ACHN (cell line): Measurements from ENCODE around the gene ELMOD2.
A peak's percentile ranks its signal among the peaks of the same experiment; 100 is the strongest.

Experiments
- DNase-seq: peaks from one replicate; pipeline ENCODE4 v3.0.0-alpha.2; 2015
- in situ Hi-C: cut with HindIII; loops from 2 replicates; pipeline ENCODE4 v1.10.0; 2017; ENCODE audit warnings: low sequenced_read_pairs, low pct_ligation_motif_present, low pct_unique_long_range_greater_than_20kb

The ELMOD2 gene

DNA sequence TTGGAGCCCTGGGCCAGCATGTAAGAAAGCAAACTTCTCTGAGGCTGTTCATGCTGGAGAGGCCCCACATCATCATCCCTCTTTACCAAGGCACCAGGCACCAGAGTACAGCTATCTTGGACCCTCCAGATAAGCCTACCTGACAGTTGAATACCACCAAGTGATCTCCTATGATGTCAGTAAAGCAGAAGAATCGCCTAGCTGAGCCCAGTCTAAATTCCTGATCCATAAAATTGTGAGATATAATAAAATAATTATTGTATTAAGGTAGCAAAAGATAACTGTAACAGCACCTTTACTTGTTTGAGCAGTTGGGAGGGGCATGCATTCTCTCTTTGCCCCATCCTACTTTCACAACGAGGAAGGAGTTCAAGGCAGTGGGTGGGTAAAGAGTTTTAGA lies 47.7 kb downstream of the ELMOD2 start:
- DNase-seq, result no peak
- in situ Hi-C loops, result no loop called here

GRCh38 chr4:140575489-140575888 lies 51.5 kb downstream of the ELMOD2 start:
- DNase-seq, result no peak
- in situ Hi-C loops, result no loop called here

GRCh38 chr4:140579278-140579677 lies 55.3 kb downstream of the ELMOD2 start:
- no peak for DNase-seq
- in situ Hi-C loops, result no loop called here

DNA sequence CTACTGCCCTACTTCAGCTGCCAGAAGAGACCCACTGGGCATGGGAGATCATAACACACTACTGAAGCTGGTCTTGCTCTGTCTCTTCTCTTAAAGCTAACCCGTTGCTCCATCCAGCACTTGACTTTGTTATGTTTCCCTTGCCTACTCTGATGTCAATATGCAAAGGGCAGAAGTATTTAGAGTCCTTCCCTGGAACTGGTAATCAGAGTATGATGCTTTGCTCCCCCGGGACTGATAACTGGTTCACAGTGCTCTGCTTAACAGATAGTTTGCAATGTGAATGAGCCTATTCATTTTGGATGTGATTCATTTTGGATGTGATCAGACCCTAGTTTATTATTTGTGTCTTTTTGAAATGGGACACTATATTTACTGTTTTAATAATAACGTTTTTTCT lies 57.1 kb downstream of the ELMOD2 start:
- in situ Hi-C loops, result no loop called here
- no peak for DNase-seq

DNA sequence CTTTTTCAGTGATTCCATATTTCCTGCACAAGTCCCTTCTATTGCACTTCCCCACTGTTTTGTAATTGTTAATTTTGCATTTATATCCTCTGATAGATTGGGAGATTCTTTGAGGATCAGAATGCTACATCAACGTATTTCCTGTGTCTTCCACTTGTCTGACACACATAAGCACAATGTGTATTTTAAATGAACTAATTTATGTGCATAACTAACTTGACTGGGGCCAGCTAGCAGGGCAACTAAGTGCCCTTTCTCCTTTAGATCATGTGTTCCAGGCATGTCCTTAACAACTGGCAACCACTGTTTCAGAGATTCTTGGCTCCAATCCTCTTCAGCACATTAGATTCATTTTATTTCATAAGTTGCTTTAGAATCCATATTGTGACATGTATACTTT lies 60.5 kb downstream of the ELMOD2 start:
- DNase-seq, result no peak
- in situ Hi-C loops, result no loop called here

DNA sequence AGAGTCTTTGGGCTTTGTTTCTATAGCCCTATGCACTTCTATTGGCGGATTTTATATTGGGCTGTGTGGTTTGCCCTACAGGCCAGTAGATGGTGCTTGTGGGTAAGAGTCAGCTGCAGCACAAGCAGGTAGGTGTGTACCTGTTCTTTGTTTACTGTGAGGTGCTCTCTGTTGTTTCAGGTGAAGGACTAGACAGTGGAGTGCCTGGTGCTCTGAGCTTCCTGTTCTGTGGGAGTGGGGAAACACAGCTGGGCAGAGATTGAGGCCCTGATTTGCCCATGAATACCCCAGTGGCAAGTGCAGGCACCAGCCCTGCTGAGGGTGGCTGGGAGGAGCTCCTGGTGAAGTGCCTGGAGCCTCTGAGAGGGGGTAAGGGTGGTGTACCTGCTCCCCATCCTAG lies 71.1 kb downstream of the ELMOD2 start:
- DNase-seq, result peak; percentile 19
- in situ Hi-C loops, result no loop called here

DNA sequence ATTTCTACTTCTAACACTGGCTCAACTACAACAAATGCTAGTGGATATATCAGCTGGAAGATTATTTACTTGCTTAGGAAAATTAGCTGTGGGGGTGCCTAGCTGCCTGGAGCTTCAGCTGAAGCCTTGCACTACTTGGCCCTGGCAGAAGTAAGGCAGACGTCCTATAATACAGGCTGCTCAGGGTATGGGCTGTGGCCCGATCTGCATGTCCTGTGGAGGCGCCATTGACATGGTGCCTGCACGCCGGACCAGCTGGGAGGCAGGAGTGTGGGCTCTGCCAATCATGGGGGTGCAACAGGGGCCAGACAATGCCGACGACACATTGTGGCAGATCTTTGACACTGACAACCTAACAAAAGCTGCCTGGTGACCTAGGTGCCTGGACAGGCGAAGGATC lies 76.4 kb downstream of the ELMOD2 start:
- in situ Hi-C loops, result no loop called here
- DNase-seq, result no peak

DNA sequence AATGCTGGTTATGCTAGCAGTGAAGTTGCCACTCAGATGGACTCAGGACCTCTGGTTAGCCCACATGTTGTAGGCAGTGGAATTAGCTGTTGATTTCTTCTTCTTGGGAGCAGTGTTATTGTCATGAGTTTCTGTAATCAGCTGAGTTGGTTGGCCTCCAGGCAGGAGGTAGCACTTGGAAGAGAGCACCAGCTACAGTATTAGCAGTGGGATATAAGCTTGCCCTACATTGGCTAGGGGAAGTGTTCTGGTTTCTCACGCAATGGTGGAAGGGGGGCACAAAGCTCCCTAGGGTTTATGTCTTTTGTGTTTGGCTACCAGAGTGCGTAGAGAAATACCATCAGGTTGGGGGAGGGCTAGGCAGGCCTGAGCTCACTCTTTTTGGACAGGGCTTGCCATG lies 78.7 kb downstream of the ELMOD2 start:
- in situ Hi-C loops, result no loop called here

GRCh38 chr4:140603286-140603685 lies 79.3 kb downstream of the ELMOD2 start:
- in situ Hi-C loops, result no loop called here
- DNase-seq, result no peak

More for the DNA sequence above, 78.7 kb downstream of the ELMOD2 start:
- DNase-seq, result no peak
